PC-3 (cell line): ENCODE data around the gene HINT3. TPM values are rescaled to one million over a fixed set of nuclear protein-coding genes. Genes with fewer than 3 reads are reported as not detected.
"Not testable (repeated sequence)": the region's sequence is repeated elsewhere in the genome, so short reads cannot be mapped to it uniquely, and the experiment has no call there.

ENCODE experiments used
- ATAC-seq: fragments of 200-7000 bp; cut with Tn5 transposase; 2 replicates; pipeline ENCODE4 v1.9.1; 2020; ENCODE audit warnings: mild to moderate bottlenecking, moderate library complexity
- BruUV-seq: library from RNA; stranded (reverse); fragments of 400-500 nt; replicated peaks from 2 replicates; lab custom pipeline; 2021; lab: Mats Ljungman, UMichigan
- CTCF ChIA-PET: fragments of 300-600 bp; sonication (Branson Sonifier 250); formaldehyde crosslinking; loops from one replicate; lab custom pipeline; 2022; ENCODE audit warnings: antibody characterized with exemption; lab: Charles Lee
- POLR2A ChIA-PET: fragments of 300-600 bp; sonication (Branson Sonifier 250); formaldehyde crosslinking; loops from one replicate; lab custom pipeline; 2022; ENCODE audit warnings: antibody characterized with exemption; ENCODE audit not compliant: unreplicated experiment; lab: Charles Lee
- DNase-seq: peaks from one replicate; pipeline ENCODE4 v3.0.0-alpha.2; 2015
- H2AFZ ChIP-seq: fragments of 300-600 bp; sonication (generic); 2 replicates; pipeline ENCODE4 v1.6.0; 2016; ENCODE audit warnings: antibody characterized with exemption, low read length
- H3F3A ChIP-seq: fragments of 300-600 bp; sonication (generic); one replicate; pipeline ENCODE4 v1.6.0; 2017; ENCODE audit warnings: antibody characterized with exemption, low read length, control low read depth, mild to moderate bottlenecking; ENCODE audit not compliant: unreplicated experiment
- H3K27ac ChIP-seq: fragments of 300-600 bp; sonication (generic); 2 replicates; pipeline ENCODE4 v1.5.1; 2016; ENCODE audit warnings: mild to moderate bottlenecking, low read length
- H3K27me3 ChIP-seq: fragments of 300-600 bp; sonication (generic); 2 replicates; pipeline ENCODE4 v1.6.1; 2016; ENCODE audit warnings: low read length, mixed read lengths
- H3K36me3 ChIP-seq: fragments of 300-600 bp; sonication (generic); 2 replicates; pipeline ENCODE4 v1.6.1; 2016; ENCODE audit warnings: low read depth, mixed run types, low read length, mixed read lengths
- H3K4me1 ChIP-seq: fragments of 300-600 bp; sonication (generic); 2 replicates; pipeline ENCODE4 v1.5.1; 2016; ENCODE audit warnings: low read length; ENCODE audit not compliant: insufficient read depth
- H3K4me2 ChIP-seq: fragments of 300-600 bp; sonication (generic); 2 replicates; pipeline ENCODE4 v1.6.0; 2016; ENCODE audit warnings: low read length
- H3K4me3 ChIP-seq: fragments of 300-600 bp; sonication (generic); 2 replicates; pipeline ENCODE4 v1.5.1; 2016; ENCODE audit warnings: mild to moderate bottlenecking, low read length, mixed read lengths
- H3K79me2 ChIP-seq: fragments of 300-600 bp; sonication (generic); 2 replicates; pipeline ENCODE4 v1.6.1; 2017; ENCODE audit warnings: low read length, mixed read lengths
- H3K9ac ChIP-seq: fragments of 300-600 bp; sonication (generic); 2 replicates; pipeline ENCODE4 v1.6.0; 2016; ENCODE audit warnings: mild to moderate bottlenecking, low read length
- H3K9me2 ChIP-seq: fragments of 300-600 bp; sonication (generic); replicated peaks from 2 replicates; pipeline ENCODE4 v1.6.1; 2016; ENCODE audit warnings: mixed run types, low read length, mixed read lengths
- H3K9me3 ChIP-seq: fragments of 300-600 bp; sonication (generic); 2 replicates; pipeline ENCODE4 v1.6.1; 2016; ENCODE audit warnings: low read length, mixed read lengths
- H4K20me1 ChIP-seq: fragments of 300-600 bp; sonication (generic); 2 replicates; pipeline ENCODE4 v1.6.1; 2016; ENCODE audit warnings: low read length, mixed read lengths
- CTCF ChIP-seq: fragments of 300-600 bp; sonication (generic); conservative IDR thresholded peaks from 2 replicates; pipeline ENCODE4 v1.5.1; 2017; ENCODE audit warnings: antibody characterized with exemption, low read depth, mild to moderate bottlenecking, low read length
- EZH2 ChIP-seq: fragments of 300-600 bp; sonication (generic); IDR thresholded peaks from one replicate; pipeline ENCODE4 v1.6.1; 2017; ENCODE audit warnings: antibody characterized with exemption, mild to moderate bottlenecking, low read length; ENCODE audit not compliant: unreplicated experiment
- EZH2phosphoT487 ChIP-seq: fragments of 300-600 bp; sonication (generic); IDR thresholded peaks from 2 replicates; pipeline ENCODE4 v1.6.1; 2018; ENCODE audit warnings: mild to moderate bottlenecking, antibody characterized with exemption, low read length, borderline replicate concordance
- intact Hi-C: fragments of 100-400 bp; cut with micrococcal nuclease; formaldehyde crosslinking; loops from 2 replicates; pipeline ENCODE4 v1.9.0; 2023
- total RNA-seq: library from RNA; depleted of rRNA; stranded (reverse); fragments of >200 nt; gene quantifications from 2 replicates; pipeline ENCODE4 v1.2.3, GENCODE V29; 2014

HINT3 gene
- total RNA-seq, 1 experiment from 2014 or later: 7.8 TPM

- H3F3A ChIP-seq: no peaks in the 10 kb centered on the region
- H3K4me2 ChIP-seq: no peak overlapping the region; the same call in 1 of the 2 replicates
- no peaks in the 10 kb centered on the region for H3K36me3 ChIP-seq
- no peak overlapping the region for H3K9ac ChIP-seq
- BruUV-seq: no TSS peak
- intact Hi-C loops: loop anchor here (5.0 kb wide), 1 partner anchor 33 kb away; no protein-coding TSS in a partner anchor
- TF ChIP-seq EZH2phosphoT487 (no peak), EZH2 (no peak), CTCF (no peak)
- no peaks in the 10 kb centered on the region for H3K27me3 ChIP-seq
- ATAC-seq: peak; percentile 66
- H3K79me2 ChIP-seq: no peaks in the 10 kb centered on the region
- H3K9me3 ChIP-seq: no peaks in the 10 kb centered on the region
- H3K9me2 ChIP-seq: no peaks in the 10 kb centered on the region
- no peaks in the 10 kb centered on the region for H4K20me1 ChIP-seq
- H2AFZ ChIP-seq: no peak overlapping the region
- no peak overlapping the region for H3K27ac ChIP-seq
- H3K4me1 ChIP-seq: peaks cover 25% of the 10 kb centered on the region
- POLR2A ChIA-PET: no interaction called here
- DNase-seq: peak; percentile 60
- CTCF ChIA-PET: no interaction called here
- H3K4me3 ChIP-seq: no peak overlapping the region
Observed at GRCh38 chr6:125950293-125950692, 6.3 kb upstream of the HINT3 start.

DNA sequence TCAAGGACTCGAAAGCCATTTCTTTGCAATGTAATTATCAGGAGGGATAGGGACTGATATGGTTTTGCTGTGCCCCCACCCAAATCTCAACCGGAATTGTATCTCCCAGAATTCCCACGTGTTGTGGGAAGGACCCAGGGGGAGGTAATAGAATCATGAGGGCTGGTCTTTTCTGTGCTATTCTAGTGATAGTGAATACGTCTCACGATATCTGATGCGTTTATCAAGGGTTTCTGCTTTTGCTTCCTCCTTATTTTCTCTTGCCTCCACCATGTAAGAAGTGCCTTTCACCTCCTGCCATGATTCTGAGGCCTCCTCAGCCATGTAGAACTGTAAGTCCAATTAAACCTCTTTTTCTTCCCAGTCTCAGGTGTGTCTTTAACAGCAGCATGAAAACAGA lies 5.9 kb upstream of the HINT3 start:
- H3K9me3 ChIP-seq, ATAC-seq, POLR2A ChIA-PET, H3K27ac ChIP-seq, CTCF ChIA-PET, BruUV-seq, H3K4me2 ChIP-seq, H2AFZ ChIP-seq, H3K4me3 ChIP-seq, H3K79me2 ChIP-seq, H3K9me2 ChIP-seq, H3F3A ChIP-seq, H3K27me3 ChIP-seq, H4K20me1 ChIP-seq, H3K9ac ChIP-seq, DNase-seq, H3K36me3 ChIP-seq: not testable (repeated sequence)
- intact Hi-C loops: loop anchor here (5.0 kb wide), 1 partner anchor 33 kb away; no protein-coding TSS in a partner anchor
- H3K4me1 ChIP-seq: peaks cover 21% of the 10 kb centered on the region

- H3F3A ChIP-seq: no peaks in the 10 kb centered on the region
- CTCF ChIA-PET: interaction anchor here (1.7 kb wide), 1 partner anchor 159 kb away, joined by 4 read pairs; no protein-coding TSS in a partner anchor
- POLR2A ChIA-PET: interaction anchor here (0.6 kb wide), 1 partner anchor 1316 kb away, joined by 3 read pairs; the partner anchor contains the start of gene RNF146
- no peak for ATAC-seq
- no TSS peak for BruUV-seq
- no peaks in the 10 kb centered on the region for H3K27me3 ChIP-seq
- no peaks in the 10 kb centered on the region for H3K9me2 ChIP-seq
- DNase-seq: no peak
- H3K9me3 ChIP-seq: no peaks in the 10 kb centered on the region
- no peaks in the 10 kb centered on the region for H3K36me3 ChIP-seq
- H3K79me2 ChIP-seq: no peaks in the 10 kb centered on the region
- H3K9ac ChIP-seq: no peak overlapping the region
- H3K4me2 ChIP-seq: no peak overlapping the region
- H3K4me1 ChIP-seq: peaks cover 19% of the 10 kb centered on the region
- intact Hi-C loops: loop anchor here (5.0 kb wide), 1 partner anchor 34 kb away; no protein-coding TSS in a partner anchor
- no peak overlapping the region for H2AFZ ChIP-seq
- no peak for TF ChIP-seq CTCF
- no peak for TF ChIP-seq EZH2phosphoT487
- TF ChIP-seq EZH2: no peak
- H4K20me1 ChIP-seq: no peaks in the 10 kb centered on the region
- no peak overlapping the region for H3K4me3 ChIP-seq
- H3K27ac ChIP-seq: no peak overlapping the region
Observed at GRCh38 chr6:125951323-125951722, 5.2 kb upstream of the HINT3 start.
